Tibial artery (tissue), 4 donors: Measurements from ENCODE around the gene IL34.

ENCODE experiments used
- DNase-seq, 2 donors: peaks; one replicate each; pipeline ENCODE4 v3.0.0-alpha.2; 2019
- H3K27ac ChIP-seq, 2 donors: fragments of 200-600 bp; sonication (generic) in 1 of 2; 1 replicate in 1 of 2; 2 replicates in 1 of 2; pipeline ENCODE4 v1.5.1; 2018 to 2019; ENCODE audit warnings: mild to moderate bottlenecking in 1 of 2
- H3K27me3 ChIP-seq, 2 donors: fragments of 200-600 bp; sonication (generic) in 1 of 2; one replicate each; pipeline versions ENCODE4 v1.5.1 to v1.6.0; 2016 to 2019
- H3K36me3 ChIP-seq, 3 donors: fragments of 200-600 bp; sonication (generic) in 2 of 3; one replicate each; pipeline ENCODE4 v1.5.1; 2016 to 2019; ENCODE audit warnings: mild to moderate bottlenecking in 2 of 3
- H3K4me1 ChIP-seq, 4 donors: fragments of 200-600 bp; sonication (generic) in 2 of 4; 1 replicate in 3 of 4; 2 replicates in 1 of 4; pipeline ENCODE4 v1.5.1; 2016 to 2019
- H3K4me3 ChIP-seq, 2 donors: fragments of 200-600 bp; sonication (generic) in 1 of 2; 1 replicate in 1 of 2; 2 replicates in 1 of 2; pipeline ENCODE4 v1.5.1; 2018 to 2019; ENCODE audit warnings: mild to moderate bottlenecking in 2 of 2
- H3K9me3 ChIP-seq, 3 donors: fragments of 200-600 bp; sonication (generic) in 1 of 3; one replicate each; pipeline ENCODE4 v1.5.1; 2016 to 2019
- intact Hi-C: fragments of 100-400 bp; cut with DNase I; formaldehyde crosslinking; loops from one replicate; pipeline ENCODE4 v1.15.0; 2023; ENCODE audit warnings: low total_unique reads
- TF ChIP-seq, protein P1 (sequence below), 2 experiments: fragments of 200-600 bp in 1 of 2; fragments of 450-650 bp in 1 of 2; IDR thresholded peaks; one replicate each; pipeline ENCODE4 v1.5.1; 2017 to 2019; ENCODE audit warnings: antibody characterized with exemption in 2 of 2, mild to moderate bottlenecking in 1 of 2, moderate library complexity in 1 of 2

IL34 gene

DNA sequence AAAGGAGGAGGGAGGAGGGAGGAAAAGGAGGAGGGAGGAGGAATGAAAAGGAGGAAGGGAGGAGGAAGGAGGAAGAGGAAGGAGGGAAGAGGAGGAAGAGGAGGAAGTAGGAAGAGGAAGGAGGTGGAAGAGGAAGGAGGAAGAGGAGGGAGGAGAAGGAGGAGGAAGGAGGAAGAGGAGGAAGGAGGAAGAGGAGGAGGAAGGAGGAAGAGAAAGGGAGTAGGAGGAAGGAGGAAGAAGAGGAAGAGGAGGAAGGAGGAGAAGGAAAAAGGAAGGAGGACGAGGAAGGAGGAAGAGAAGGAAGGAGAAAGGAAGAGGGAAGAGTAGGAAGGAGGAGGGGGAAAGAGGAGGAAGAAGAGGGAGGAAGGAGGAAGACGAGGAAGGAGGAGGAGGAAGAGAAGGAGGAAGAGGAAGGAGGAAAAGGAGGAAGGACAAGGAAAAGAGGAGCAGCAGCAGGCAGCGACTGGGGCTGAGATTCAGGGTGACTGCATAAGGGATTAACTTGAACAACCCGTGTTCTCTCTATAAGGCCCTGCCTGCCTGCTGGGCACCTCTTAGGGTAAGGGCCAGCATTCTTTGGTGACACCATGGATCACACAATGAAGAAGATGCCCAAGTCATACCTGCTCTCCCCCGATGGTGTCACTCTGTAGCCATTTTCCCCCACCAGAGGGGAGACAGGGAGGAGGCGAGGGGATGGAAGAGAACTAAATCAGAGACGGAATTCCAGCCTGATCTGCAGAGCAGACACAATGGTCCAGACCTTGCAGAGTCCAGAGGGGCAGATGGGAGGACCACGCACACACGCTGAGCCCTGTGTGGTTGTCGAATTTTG, 1.4 kb upstream of the IL34 start:
- DNase-seq: no peak
- no peak overlapping the region for H3K27ac ChIP-seq
- H3K9me3 ChIP-seq: no peaks in the 10 kb centered on the region
- no peak overlapping the region for H3K4me3 ChIP-seq
- H3K27me3 ChIP-seq: no peaks in the 10 kb centered on the region
- H3K36me3 ChIP-seq: peaks cover 0 to 11% (median 0%) of the 10 kb centered on the region in 3 donors
- peaks cover 0 to 9% (median 4%) of the 10 kb centered on the region in 4 donors for H3K4me1 ChIP-seq
- TF ChIP-seq, protein P1, sequence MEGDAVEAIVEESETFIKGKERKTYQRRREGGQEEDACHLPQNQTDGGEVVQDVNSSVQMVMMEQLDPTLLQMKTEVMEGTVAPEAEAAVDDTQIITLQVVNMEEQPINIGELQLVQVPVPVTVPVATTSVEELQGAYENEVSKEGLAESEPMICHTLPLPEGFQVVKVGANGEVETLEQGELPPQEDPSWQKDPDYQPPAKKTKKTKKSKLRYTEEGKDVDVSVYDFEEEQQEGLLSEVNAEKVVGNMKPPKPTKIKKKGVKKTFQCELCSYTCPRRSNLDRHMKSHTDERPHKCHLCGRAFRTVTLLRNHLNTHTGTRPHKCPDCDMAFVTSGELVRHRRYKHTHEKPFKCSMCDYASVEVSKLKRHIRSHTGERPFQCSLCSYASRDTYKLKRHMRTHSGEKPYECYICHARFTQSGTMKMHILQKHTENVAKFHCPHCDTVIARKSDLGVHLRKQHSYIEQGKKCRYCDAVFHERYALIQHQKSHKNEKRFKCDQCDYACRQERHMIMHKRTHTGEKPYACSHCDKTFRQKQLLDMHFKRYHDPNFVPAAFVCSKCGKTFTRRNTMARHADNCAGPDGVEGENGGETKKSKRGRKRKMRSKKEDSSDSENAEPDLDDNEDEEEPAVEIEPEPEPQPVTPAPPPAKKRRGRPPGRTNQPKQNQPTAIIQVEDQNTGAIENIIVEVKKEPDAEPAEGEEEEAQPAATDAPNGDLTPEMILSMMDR (IDR thresholded peaks at IDR 0.05): no peak
- intact Hi-C loops: no loop called here

DNA sequence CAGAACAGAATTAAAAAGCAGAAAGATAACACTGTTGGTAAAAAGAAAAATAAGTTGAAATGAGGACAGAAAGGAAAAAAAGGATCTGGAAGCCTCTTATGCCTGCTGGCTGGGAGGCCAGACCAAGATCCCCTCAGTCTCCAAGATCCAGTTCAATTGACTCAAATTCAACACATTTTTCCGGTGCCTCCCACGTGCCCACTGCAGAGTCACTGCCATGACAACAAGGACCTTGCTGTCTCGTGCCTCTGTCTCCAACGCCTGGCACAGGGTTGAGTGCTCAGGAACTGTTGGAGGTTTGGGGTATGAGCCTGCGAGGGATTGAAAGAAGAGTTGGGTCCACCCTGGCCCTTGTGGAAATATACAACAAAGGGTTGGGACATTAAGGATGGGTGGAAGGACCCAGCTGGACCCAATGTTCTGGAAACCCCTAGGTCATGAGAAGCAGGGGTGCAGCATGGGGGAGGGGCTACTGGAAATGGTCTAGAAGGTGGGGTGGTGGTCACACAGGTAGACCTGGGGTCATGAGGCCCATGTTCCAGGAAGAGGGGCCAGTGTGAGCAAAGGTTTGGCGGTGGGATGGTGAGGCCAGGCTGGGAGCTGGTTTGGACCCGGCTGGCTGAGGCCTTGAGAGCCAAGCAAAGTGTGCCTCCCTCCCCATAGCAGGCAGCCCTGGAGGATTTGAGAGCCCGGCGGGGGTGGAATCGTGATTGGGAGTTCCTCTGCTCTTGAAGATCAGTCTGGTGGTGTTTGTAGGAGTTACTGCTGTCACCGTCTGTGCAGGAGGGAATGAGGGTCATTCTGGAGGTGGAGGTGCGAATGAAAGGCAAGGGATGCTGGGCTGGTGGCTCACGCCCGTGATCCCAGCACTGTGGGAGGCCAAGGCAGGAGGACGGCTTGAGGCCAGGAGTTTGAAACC, 1.3 kb downstream of the IL34 start:
- TF ChIP-seq, protein P1 (IDR thresholded peaks at IDR 0.05): no peak
- intact Hi-C loops: no loop called here
- no peak for DNase-seq
- no peaks in the 10 kb centered on the region for H3K9me3 ChIP-seq
- H3K27ac ChIP-seq: peak overlapping the region; percentile 28 to 63
- peaks cover 0 to 16% (median 0%) of the 10 kb centered on the region in 3 donors for H3K36me3 ChIP-seq
- H3K4me1 ChIP-seq: peaks cover 0 to 9% (median 4%) of the 10 kb centered on the region in 4 donors
- H3K27me3 ChIP-seq: no peaks in the 10 kb centered on the region
- H3K4me3 ChIP-seq: no peak overlapping the region

DNA sequence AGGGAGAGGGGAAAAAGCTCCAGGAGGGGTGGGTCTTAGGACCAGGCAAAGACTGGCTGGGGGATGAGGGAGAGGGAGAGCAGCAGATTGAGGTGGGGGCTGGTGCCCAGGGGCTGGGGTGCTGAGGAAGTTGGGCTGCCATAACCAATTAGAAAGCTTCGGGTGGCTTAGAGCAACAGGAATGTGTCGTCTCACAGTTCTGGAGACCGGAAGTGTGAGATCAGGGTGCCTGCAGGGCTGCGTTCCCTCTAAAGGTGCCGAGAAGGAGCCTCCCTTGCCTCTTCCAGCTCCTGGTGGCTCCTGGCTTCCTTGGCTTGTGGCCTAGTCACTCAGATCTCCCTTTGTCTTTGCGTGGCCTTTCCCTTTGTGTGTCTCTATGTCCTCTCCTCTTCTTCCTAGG, 2.2 kb downstream of the IL34 start:
- no peak overlapping the region for H3K4me3 ChIP-seq
- intact Hi-C loops: no loop called here
- TF ChIP-seq, protein P1 (IDR thresholded peaks at IDR 0.05): no peak
- H3K27ac ChIP-seq: peak overlapping the region; percentile 21 to 47
- H3K4me1 ChIP-seq: peaks cover 0 to 9% (median 4%) of the 10 kb centered on the region in 4 donors
- no peak for DNase-seq
- H3K9me3 ChIP-seq: no peaks in the 10 kb centered on the region
- H3K36me3 ChIP-seq: peaks cover 0 to 16% (median 0%) of the 10 kb centered on the region in 3 donors
- H3K27me3 ChIP-seq: no peaks in the 10 kb centered on the region

DNA sequence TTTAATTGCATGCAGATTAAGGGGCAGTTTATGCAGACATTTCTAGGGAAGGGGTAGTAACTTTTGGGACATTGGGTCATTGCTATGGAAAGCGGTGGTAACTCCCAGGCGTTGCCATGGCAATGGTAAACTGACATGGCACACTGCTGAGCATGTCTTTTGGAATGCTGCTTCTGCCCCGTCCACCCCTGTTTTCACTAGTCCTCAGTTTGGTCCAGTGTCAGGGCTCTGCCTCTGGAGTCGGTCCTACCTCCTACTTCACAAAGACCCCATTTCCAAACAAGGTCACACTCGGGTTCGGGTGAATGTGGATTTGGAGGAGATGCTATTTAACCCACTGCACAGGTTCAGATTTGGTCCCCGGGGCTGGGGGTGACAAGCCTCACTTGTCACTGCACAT, 2.9 kb downstream of the IL34 start:
- no peak overlapping the region for H3K4me3 ChIP-seq
- DNase-seq: no peak
- H3K9me3 ChIP-seq: no peaks in the 10 kb centered on the region
- peaks cover 0 to 15% (median 9%) of the 10 kb centered on the region in 4 donors for H3K4me1 ChIP-seq
- TF ChIP-seq, protein P1 (IDR thresholded peaks at IDR 0.05): no peak
- peak overlapping the region in 1 of 2 donors; percentile 16 for H3K27ac ChIP-seq
- H3K36me3 ChIP-seq: peaks cover 0 to 16% (median 0%) of the 10 kb centered on the region in 3 donors
- no peaks in the 10 kb centered on the region for H3K27me3 ChIP-seq
- intact Hi-C loops: no loop called here

DNA sequence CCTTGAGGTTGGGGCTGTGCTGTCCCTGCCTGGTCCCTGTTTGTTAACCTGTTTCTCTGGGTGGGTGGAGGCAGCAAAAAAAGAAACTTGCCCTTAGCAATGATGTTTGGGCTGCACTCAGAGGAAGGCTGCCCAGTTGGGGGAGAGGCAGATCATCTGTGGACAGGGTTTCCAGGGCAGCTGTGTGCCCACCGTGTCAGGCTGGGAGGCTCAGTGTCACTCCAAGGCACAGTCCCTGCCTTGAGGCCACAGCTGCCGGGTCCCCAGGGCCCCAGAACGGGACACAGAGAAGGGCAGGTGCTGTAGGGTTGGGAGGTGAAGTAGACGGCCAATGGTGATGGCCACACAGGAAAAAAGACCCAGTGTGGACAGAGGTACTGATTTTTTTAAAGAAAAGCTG, 3.9 kb downstream of the IL34 start:
- Histone ChIP-seq H3K27me3 (no peaks in the 10 kb centered on the region), H3K36me3 (peaks cover 0 to 16% (median 0%) of the 10 kb centered on the region in 3 donors), H3K4me1 (peaks cover 0 to 15% (median 9%) of the 10 kb centered on the region in 4 donors), H3K27ac (no peak overlapping the region), H3K4me3 (no peak overlapping the region), H3K9me3 (no peaks in the 10 kb centered on the region)
- no peak for DNase-seq
- intact Hi-C loops: loop anchor here (5.0 to 10.0 kb wide), 3 partner anchors 83 to 285 kb away; no protein-coding TSS in a partner anchor
- TF ChIP-seq, protein P1 (IDR thresholded peaks at IDR 0.05): no peak
